HUES6 (cell line): Measurements from ENCODE around the gene C11orf86.

ENCODE experiments used
- H3K27ac ChIP-seq: 2 replicates; pipeline ENCODE4 v1.7.0; 2013; ENCODE audit warnings: low read depth, mild to moderate bottlenecking, low read length, inconsistent platforms
- H3K27me3 ChIP-seq: 2 replicates; pipeline ENCODE4 v1.6.1; 2013; ENCODE audit warnings: low read length; ENCODE audit not compliant: control insufficient read depth, insufficient read depth
- H3K36me3 ChIP-seq: 2 replicates; pipeline ENCODE4 v1.6.1; 2013; ENCODE audit warnings: low read length; ENCODE audit not compliant: control insufficient read depth, insufficient read depth
- H3K4me1 ChIP-seq: 2 replicates; pipeline ENCODE4 v1.6.1; 2013; ENCODE audit warnings: low read length; ENCODE audit not compliant: control insufficient read depth, insufficient read depth
- H3K4me3 ChIP-seq: 2 replicates; pipeline ENCODE4 v1.5.1; 2013; ENCODE audit warnings: low read depth, low read length
- H3K9ac ChIP-seq: one replicate; pipeline ENCODE4 v1.6.1; 2013; ENCODE audit warnings: mild to moderate bottlenecking, low read length
- H3K9me3 ChIP-seq: 2 replicates; pipeline ENCODE4 v1.6.1; 2013; ENCODE audit warnings: low read depth, low read length; ENCODE audit not compliant: control insufficient read depth, insufficient read depth

The C11orf86 gene

DNA sequence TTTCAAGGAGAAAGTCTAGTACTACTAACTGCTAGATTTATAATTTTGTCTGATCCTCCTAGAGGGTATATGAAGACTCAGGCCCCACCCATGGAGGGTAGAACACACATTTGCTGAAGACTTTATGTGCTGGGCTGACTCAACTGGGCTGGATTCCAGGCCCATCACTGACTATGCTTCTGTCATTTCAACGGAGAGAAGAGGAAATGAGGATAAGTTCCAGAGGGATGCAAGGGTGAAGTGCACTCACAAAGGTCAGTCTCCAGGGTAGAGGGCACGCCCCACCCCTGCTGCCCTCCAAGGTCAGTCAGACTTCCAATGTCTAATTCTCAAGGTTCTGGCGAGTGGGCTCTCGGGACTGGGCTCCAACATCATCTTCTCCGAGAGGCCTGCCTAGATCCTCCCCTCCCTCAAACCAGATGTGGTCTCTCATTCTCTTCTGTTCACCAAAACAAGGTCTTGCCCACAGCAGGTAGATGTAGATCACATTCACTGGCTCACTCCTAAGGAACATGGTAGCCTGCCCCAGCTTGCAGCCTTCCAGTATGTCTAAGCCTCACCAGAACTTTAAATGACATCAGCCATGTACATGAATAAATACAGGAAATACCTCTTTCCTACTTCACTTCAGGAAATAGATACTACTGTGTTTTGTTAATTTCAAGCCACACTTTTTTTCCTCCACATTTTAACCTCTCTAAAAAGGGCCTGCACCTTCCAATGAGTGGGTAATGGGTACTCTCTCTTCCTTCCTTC lies 7.3 kb upstream of the C11orf86 start:
- Histone ChIP-seq H3K4me3 (no peak overlapping the region), H3K27ac (no peak overlapping the region), H3K9me3 (peaks cover 12% of the 10 kb centered on the region; the same call in 1 of the 2 replicates), H3K4me1 (no peaks in the 10 kb centered on the region), H3K36me3 (no peaks in the 10 kb centered on the region), H3K9ac (no peak overlapping the region), H3K27me3 (no peaks in the 10 kb centered on the region)

GRCh38 chr11:66969584-66970225 lies 5.4 kb upstream of the C11orf86 start:
- no peaks in the 10 kb centered on the region for H3K36me3 ChIP-seq
- H3K27ac ChIP-seq: no peak overlapping the region
- H3K9ac ChIP-seq: no peak overlapping the region

DNA sequence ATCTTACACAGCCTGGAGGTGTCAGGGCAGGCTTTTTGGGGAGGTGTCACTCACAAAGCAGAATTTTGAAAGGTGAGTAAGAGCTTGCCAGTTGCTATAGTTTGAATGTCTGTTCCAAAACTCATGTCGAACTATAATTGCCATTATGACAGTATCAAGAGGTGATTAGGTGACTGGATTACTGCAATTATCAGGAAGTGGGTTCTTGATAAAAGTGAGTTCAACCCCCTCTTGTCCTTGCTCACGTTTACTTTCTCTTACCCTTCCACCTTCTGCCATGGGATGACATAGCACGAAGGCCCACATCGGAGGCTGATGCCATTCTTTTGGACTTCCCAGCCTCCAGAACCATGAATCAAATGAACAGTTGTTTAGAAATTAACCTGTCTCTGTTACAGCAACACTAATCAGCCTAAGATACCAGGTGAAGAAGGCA lies 4.7 kb upstream of the C11orf86 start:
- peaks cover 12% of the 10 kb centered on the region; the same call in 1 of the 2 replicates for H3K9me3 ChIP-seq
- H3K27ac ChIP-seq: no peak overlapping the region
- H3K4me1 ChIP-seq: peaks cover 10% of the 10 kb centered on the region; the same call in 1 of the 2 replicates
- no peaks in the 10 kb centered on the region for H3K36me3 ChIP-seq
- no peaks in the 10 kb centered on the region for H3K27me3 ChIP-seq
- H3K4me3 ChIP-seq: no peak overlapping the region
- H3K9ac ChIP-seq: no peak overlapping the region

More at GRCh38 chr11:66969584-66970225, 5.4 kb upstream of the C11orf86 start:
- H3K4me3 ChIP-seq: no peak overlapping the region
- H3K9me3 ChIP-seq: peaks cover 12% of the 10 kb centered on the region; the same call in 1 of the 2 replicates
- peaks cover 6% of the 10 kb centered on the region; the same call in 1 of the 2 replicates for H3K4me1 ChIP-seq
- H3K27me3 ChIP-seq: no peaks in the 10 kb centered on the region

DNA sequence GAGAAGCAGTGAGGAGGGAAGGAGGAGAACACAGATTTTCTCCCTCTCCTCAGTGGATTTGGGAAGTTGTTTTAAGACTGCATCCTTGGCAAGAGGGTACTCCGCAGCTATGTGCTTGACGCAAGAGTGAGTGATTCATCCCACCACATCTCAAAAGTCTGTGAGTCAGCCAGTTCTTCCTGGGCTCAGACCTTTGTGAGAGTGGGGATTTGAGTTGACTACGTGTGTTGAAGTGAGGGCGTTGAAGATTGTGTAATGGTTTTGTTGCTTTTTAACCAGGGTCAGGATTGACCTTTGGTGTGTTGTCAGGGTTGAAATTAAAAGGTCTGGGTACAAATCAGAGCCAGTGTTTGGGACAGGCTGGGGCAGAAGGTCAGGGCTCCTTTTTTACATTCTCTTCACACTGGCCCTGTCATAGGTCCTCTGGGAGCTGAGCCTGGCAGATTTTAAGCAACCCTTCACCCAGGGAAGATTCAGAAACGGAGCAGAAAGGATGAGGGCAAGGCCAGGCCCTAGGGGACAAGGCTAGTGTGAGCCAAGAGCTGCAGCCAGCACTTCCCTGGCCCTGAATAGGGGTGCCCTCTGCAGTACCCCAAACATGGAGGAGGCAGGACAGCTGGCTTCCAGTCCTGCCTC lies 4.2 kb upstream of the C11orf86 start:
- Histone ChIP-seq H3K27ac (no peak overlapping the region), H3K36me3 (no peaks in the 10 kb centered on the region), H3K4me3 (no peak overlapping the region), H3K9ac (no peak overlapping the region), H3K4me1 (peaks cover 11% of the 10 kb centered on the region; the same call in 1 of the 2 replicates), H3K9me3 (peaks cover 12% of the 10 kb centered on the region; the same call in 1 of the 2 replicates), H3K27me3 (no peaks in the 10 kb centered on the region)

GRCh38 chr11:66971488-66971887 lies 3.6 kb upstream of the C11orf86 start:
- Histone ChIP-seq H3K27ac (no peak overlapping the region), H3K9me3 (peaks cover 12% of the 10 kb centered on the region; the same call in 1 of the 2 replicates), H3K27me3 (no peaks in the 10 kb centered on the region), H3K9ac (no peak overlapping the region), H3K4me1 (peaks cover 14% of the 10 kb centered on the region; the same call in 1 of the 2 replicates), H3K4me3 (no peak overlapping the region), H3K36me3 (no peaks in the 10 kb centered on the region)

- Histone ChIP-seq H3K27me3 (no peaks in the 10 kb centered on the region), H3K9me3 (peaks cover 19% of the 10 kb centered on the region), H3K27ac (no peak overlapping the region), H3K36me3 (no peaks in the 10 kb centered on the region), H3K4me3 (no peak overlapping the region), H3K9ac (no peak overlapping the region), H3K4me1 (peaks cover 14% of the 10 kb centered on the region; the same call in 1 of the 2 replicates)
These were observed 1.0 kb upstream of the C11orf86 start for GRCh38 chr11:66973956-66974580.

DNA sequence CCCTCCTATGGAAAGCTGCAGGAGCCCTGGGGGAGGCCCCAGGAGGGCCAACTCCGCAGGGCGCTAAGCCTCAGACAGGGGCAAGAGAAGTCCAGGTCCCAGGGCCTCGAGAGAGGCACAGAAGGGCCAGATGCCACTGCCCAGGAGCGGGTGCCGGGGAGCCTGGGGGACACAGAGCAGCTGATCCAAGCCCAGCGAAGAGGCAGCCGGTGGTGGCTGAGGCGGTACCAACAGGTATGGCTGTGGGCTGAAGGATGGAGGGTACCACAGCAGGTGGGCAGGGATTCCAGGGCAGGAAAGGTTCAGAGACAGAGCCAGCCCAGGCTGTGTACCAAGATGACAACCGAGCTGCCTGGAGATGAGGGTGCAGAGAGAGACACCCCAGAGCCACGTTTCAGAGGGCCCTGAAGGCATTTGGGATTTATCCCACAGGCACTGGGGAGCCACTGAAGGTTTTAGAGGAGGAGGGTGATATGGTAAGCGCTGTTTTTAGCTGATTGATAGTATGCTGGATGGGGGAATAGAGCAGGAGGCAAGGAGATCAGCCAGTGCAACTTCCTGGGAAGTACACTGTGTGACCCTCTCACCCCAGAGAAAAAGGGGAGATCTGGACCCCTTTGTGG lies 412 bp downstream of the C11orf86 start:
- H3K9me3 ChIP-seq: peaks cover 19% of the 10 kb centered on the region
- H3K4me3 ChIP-seq: no peak overlapping the region
- peaks cover 14% of the 10 kb centered on the region; the same call in 1 of the 2 replicates for H3K4me1 ChIP-seq
- no peaks in the 10 kb centered on the region for H3K36me3 ChIP-seq
- H3K9ac ChIP-seq: no peak overlapping the region
- no peaks in the 10 kb centered on the region for H3K27me3 ChIP-seq
- H3K27ac ChIP-seq: no peak overlapping the region

DNA sequence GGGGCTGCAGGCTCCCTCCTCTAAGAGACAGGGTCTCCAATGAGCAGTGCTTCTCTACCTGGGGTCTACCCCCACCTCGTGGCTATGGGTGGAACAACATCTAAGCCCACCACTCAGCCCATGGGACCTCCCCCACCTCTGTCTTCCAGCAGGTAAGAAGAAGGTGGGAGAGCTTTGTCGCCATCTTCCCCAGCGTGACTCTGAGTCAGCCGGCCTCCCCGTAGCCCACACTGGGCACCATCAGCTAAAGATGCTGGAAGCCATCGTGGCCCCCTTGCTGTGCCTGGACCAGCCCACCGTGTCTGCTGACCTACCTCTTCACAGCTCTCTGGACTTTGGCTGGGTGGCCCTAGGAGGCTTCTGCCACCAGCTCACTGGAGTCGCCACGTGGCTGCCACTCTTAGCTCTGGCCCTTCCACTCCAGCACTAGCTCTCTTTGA lies 944 bp downstream of the C11orf86 start:
- Histone ChIP-seq H3K4me1 (peaks cover 14% of the 10 kb centered on the region; the same call in 1 of the 2 replicates), H3K9me3 (peaks cover 16% of the 10 kb centered on the region), H3K27ac (no peak overlapping the region), H3K9ac (no peak overlapping the region), H3K27me3 (no peaks in the 10 kb centered on the region), H3K36me3 (no peaks in the 10 kb centered on the region), H3K4me3 (no peak overlapping the region)

DNA sequence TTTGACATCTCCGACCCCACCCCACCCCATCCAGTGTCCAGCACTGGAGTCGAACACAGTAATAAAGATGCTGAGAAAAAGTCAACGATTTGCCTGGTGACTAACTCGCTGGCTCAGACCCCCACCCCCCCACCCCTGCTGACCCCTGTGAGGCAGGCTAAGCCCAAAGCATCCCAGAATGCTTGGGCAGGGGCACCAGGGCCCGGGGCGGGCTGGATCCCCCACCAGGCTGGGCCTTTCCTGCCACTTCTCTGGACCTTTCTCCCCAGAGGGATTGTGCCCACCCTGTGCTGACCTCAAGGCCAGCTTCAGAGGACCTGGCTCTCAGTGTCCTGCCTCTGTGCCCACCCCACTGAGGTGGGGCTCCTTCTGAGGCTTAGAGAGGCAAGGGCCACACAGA lies 1.8 kb downstream of the C11orf86 start:
- H3K27ac ChIP-seq: no peak overlapping the region
- peaks cover 14% of the 10 kb centered on the region; the same call in 1 of the 2 replicates for H3K4me1 ChIP-seq
- H3K9me3 ChIP-seq: peaks cover 16% of the 10 kb centered on the region
- H3K9ac ChIP-seq: no peak overlapping the region
- H3K27me3 ChIP-seq: no peaks in the 10 kb centered on the region
- no peaks in the 10 kb centered on the region for H3K36me3 ChIP-seq
- no peak overlapping the region for H3K4me3 ChIP-seq

GRCh38 chr11:66978229-66978628 lies 3.1 kb downstream of the C11orf86 start:
- Histone ChIP-seq H3K36me3 (no peaks in the 10 kb centered on the region), H3K9me3 (peaks cover 16% of the 10 kb centered on the region), H3K27me3 (no peaks in the 10 kb centered on the region), H3K4me1 (peaks cover 14% of the 10 kb centered on the region; the same call in 1 of the 2 replicates), H3K9ac (no peak overlapping the region), H3K4me3 (no peak overlapping the region), H3K27ac (no peak overlapping the region)
